ENCODE results near the gene COPS7A. TPM values are rescaled to one million over a fixed set of nuclear protein-coding genes. Genes with fewer than 3 reads are reported as not detected.

COPS7A gene
- total RNA-seq, 4 donors from 2014 or later, result 38.4 to 72.6 (median 51.8) TPM

DNA sequence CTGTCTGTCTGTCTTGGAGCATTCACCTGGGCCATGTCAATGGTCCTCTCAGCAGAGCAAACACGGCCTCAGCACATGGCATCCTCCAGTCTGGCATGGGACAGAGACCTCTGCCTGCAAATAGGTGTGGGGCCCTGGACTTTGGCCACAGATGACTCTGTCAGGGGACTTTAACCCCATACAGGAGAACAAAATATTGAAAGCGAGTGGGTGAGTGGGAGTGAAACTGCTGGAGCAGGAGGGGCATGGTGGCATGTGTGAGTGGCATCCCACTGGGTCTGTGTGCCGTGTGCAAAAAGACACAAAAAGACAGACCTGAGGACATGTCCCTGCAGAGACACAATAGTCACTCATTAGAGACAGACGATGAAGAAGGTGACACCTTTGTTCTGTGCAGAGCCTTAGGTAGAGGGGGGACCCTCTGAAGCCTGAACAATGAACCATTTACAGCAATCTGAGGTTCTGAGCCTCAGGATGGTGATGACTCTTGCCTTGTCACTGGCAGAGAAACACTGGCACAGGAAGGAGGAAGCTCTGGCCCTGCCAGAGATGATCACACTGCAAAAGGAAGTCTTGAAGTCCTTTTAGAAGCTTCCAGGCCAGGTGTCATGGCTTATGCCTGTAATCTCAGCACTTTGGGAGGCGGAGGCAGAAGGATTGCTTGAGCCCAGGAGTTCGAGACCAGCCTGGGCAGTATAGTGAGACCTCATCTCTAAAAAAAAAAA lies 56.0 kb downstream of the COPS7A start:
- peak overlapping the region in 3 of 4 donors; percentile 30 to 70 (median 70) for H3K27ac ChIP-seq
- DNase-seq, result peak in 2 of 3 donors; percentile 79 to 83
- H3K4me3 ChIP-seq, result no peak overlapping the region
- H3K4me1 ChIP-seq, result peaks cover 0 to 25% (median 5%) of the 10 kb centered on the region in 4 donors
- H3K36me3 ChIP-seq, result no peaks in the 10 kb centered on the region
- H3K9me3 ChIP-seq, result no peaks in the 10 kb centered on the region
- TF ChIP-seq POLR2A (IDR thresholded peaks at IDR 0.05), result peak in 1 of 2 donors; percentile 27
- TF ChIP-seq, protein P1, sequence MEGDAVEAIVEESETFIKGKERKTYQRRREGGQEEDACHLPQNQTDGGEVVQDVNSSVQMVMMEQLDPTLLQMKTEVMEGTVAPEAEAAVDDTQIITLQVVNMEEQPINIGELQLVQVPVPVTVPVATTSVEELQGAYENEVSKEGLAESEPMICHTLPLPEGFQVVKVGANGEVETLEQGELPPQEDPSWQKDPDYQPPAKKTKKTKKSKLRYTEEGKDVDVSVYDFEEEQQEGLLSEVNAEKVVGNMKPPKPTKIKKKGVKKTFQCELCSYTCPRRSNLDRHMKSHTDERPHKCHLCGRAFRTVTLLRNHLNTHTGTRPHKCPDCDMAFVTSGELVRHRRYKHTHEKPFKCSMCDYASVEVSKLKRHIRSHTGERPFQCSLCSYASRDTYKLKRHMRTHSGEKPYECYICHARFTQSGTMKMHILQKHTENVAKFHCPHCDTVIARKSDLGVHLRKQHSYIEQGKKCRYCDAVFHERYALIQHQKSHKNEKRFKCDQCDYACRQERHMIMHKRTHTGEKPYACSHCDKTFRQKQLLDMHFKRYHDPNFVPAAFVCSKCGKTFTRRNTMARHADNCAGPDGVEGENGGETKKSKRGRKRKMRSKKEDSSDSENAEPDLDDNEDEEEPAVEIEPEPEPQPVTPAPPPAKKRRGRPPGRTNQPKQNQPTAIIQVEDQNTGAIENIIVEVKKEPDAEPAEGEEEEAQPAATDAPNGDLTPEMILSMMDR (IDR thresholded peaks at IDR 0.05), result no peak
- no peaks in the 10 kb centered on the region for H3K27me3 ChIP-seq

DNA sequence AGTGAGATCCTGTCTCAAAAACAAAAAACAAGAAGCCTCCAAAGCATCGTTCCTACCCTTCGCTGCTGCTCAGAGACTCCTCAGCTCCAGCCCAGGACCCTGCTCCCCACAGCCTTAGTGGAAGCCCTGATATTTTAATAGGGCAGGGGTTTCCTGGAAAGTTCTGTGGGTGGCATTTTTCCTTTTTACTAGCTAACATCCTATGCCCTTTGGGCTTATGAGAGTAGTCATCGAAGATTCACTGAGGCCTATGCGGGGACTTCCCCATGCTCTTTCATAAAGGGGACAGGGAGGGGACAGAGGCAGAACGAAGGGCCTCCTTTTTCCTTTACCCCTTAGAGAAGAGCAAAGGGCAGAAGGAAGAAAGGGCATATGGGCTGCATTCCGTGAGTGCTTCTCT lies 56.7 kb downstream of the COPS7A start:
- H3K27me3 ChIP-seq, result no peaks in the 10 kb centered on the region
- no peak for DNase-seq
- H3K4me1 ChIP-seq, result peaks cover 0 to 25% (median 5%) of the 10 kb centered on the region in 4 donors
- TF ChIP-seq, protein P1 (IDR thresholded peaks at IDR 0.05), result no peak
- TF ChIP-seq POLR2A (IDR thresholded peaks at IDR 0.05), result no peak
- no peak overlapping the region for H3K4me3 ChIP-seq
- no peaks in the 10 kb centered on the region for H3K9me3 ChIP-seq
- H3K27ac ChIP-seq, result peak overlapping the region in 3 of 4 donors; percentile 30 to 70 (median 70)
- H3K36me3 ChIP-seq, result no peaks in the 10 kb centered on the region

Small RNAs within 50 kb of the gene (small RNA-seq; reads per million reads assigned to genes)
- gene RNU6-781P, result 0 reads per million in 2 donors

Other genes with a start within 250 kb of the COPS7A start
- 10 to 100 TPM; 23.5 to 71.8 (median 61.6) TPM for gene MRPL51, start 230.8 kb upstream of the COPS7A start, total RNA-seq
- 10 to 100 TPM; 26.1 to 86.6 (median 32.7) TPM for gene NCAPD2, start 229.9 kb upstream of the COPS7A start, total RNA-seq
- 1,000 to 10,000 TPM; 1,939 to 3,624 (median 2,830) TPM for gene GAPDH, start 189.5 kb upstream of the COPS7A start, total RNA-seq
- 10 to 100 TPM in 2 of 4 donors, 1 to 10 TPM in 2; 7.8 to 50.3 (median 9.5) TPM for gene IFFO1, start 168.0 kb upstream of the COPS7A start, total RNA-seq
- gene NOP2, start 155.8 kb upstream of the COPS7A start, total RNA-seq, result 100 to 1,000 TPM in 1 of 4 donors, 10 to 100 TPM in 3; 21.4 to 135 (median 43.6) TPM
- 100 to 1,000 TPM; 129 to 209 (median 167) TPM for gene CHD4, start 116.7 kb upstream of the COPS7A start, total RNA-seq
- gene LPAR5, start 88.1 kb upstream of the COPS7A start, total RNA-seq, result 10 to 100 TPM; 18.7 to 36.2 (median 25.3) TPM
- 10 to 100 TPM in 2 of 4 donors, 1 to 10 TPM in 2; 5.1 to 12.1 (median 10.3) TPM for gene ACRBP, start 76.6 kb upstream of the COPS7A start, total RNA-seq
- gene ING4, start 60.9 kb upstream of the COPS7A start, total RNA-seq, result 100 to 1,000 TPM in 1 of 4 donors, 10 to 100 TPM in 3; 32.6 to 109 (median 45.4) TPM
- 10 to 100 TPM; 35.6 to 96.6 (median 80.2) TPM for gene ZNF384, start 34.7 kb upstream of the COPS7A start, total RNA-seq
- gene PIANP, start 23.2 kb upstream of the COPS7A start, total RNA-seq, result not detected
- gene MLF2, start 29.1 kb downstream of the COPS7A start, total RNA-seq, result 100 to 1,000 TPM in 3 of 4 donors, 10 to 100 TPM in 1; 94.9 to 212 (median 182) TPM
- 10 to 100 TPM; 44.2 to 87.5 (median 53.0) TPM for gene PTMS, start 42.3 kb downstream of the COPS7A start, total RNA-seq
- 1 to 10 TPM in 3 of 4 donors, not detected in 1; 1.3 to 3.0 (median 1.6) TPM for gene LAG3, start 48.5 kb downstream of the COPS7A start, total RNA-seq
- gene CD4, start 65.5 kb downstream of the COPS7A start, total RNA-seq, result 1 to 10 TPM; 2.1 to 9.1 (median 4.0) TPM
- gene GPR162, start 97.8 kb downstream of the COPS7A start, total RNA-seq, result 10 to 100 TPM in 1 of 4 donors, 1 to 10 TPM in 2, not detected in 1; 2.5 to 11.6 (median 4.1) TPM
- 10 to 100 TPM in 2 of 4 donors, 1 to 10 TPM in 2; 3.7 to 40.4 (median 8.7) TPM for gene P3H3, start 104.4 kb downstream of the COPS7A start, total RNA-seq
- 1 to 10 TPM in 1 of 4 donors, under 1 TPM in 2, not detected in 1; 0.85 to 6.6 (median 0.94) TPM for gene GNB3, start 116.9 kb downstream of the COPS7A start, total RNA-seq
- gene CDCA3, start 127.2 kb downstream of the COPS7A start, total RNA-seq, result 10 to 100 TPM; 44.2 to 51.2 (median 46.3) TPM
- gene USP5, start 128.1 kb downstream of the COPS7A start, total RNA-seq, result 10 to 100 TPM; 41.0 to 94.1 (median 47.1) TPM
- 1,000 to 10,000 TPM in 1 of 4 donors, 100 to 1,000 TPM in 3; 591 to 1,061 (median 658) TPM for gene TPI1, start 143.5 kb downstream of the COPS7A start, total RNA-seq
- 10 to 100 TPM in 2 of 4 donors, 1 to 10 TPM in 2; 4.1 to 12.3 (median 9.9) TPM for gene SPSB2, start 149.3 kb downstream of the COPS7A start, total RNA-seq
- 10 to 100 TPM in 1 of 4 donors, 1 to 10 TPM in 2, not detected in 1; 1.7 to 35.5 (median 3.0) TPM for gene LRRC23, start 180.8 kb downstream of the COPS7A start, total RNA-seq
- gene ENO2, start 190.5 kb downstream of the COPS7A start, total RNA-seq, result 10 to 100 TPM in 2 of 4 donors, 1 to 10 TPM in 2; 4.6 to 11.7 (median 8.8) TPM
- gene ATN1, start 203.9 kb downstream of the COPS7A start, total RNA-seq, result 100 to 1,000 TPM in 3 of 4 donors, 10 to 100 TPM in 1; 77.6 to 337 (median 125) TPM
- not detected for gene RNU7-1, start 219.8 kb downstream of the COPS7A start, total RNA-seq
- 100 to 1,000 TPM; 146 to 339 (median 156) TPM for gene C12orf57, start 220.0 kb downstream of the COPS7A start, total RNA-seq
- 100 to 1,000 TPM in 1 of 4 donors, 10 to 100 TPM in 3; 41.6 to 183 (median 44.4) TPM for gene PTPN6, start 227.3 kb downstream of the COPS7A start, total RNA-seq
- gene PHB2, start 246.6 kb downstream of the COPS7A start, total RNA-seq, result 100 to 1,000 TPM; 162 to 219 (median 174) TPM
- 10 to 100 TPM in 3 of 4 donors, 1 to 10 TPM in 1; 9.1 to 24.8 (median 18.3) TPM for gene EMG1, start 246.9 kb downstream of the COPS7A start, total RNA-seq